Astrocyte of the hippocampus (primary cell): Measurements from ENCODE around the gene HTRA3.

Source experiments
- DNase-seq: peaks from one replicate; pipeline ENCODE4 v3.0.0; 2011; ENCODE audit warnings: low read depth, low spot score

HTRA3 gene

GRCh38 chr4:8247047-8247930 is 22.3 kb upstream of the HTRA3 start:
- no peak for DNase-seq

GRCh38 chr4:8248091-8248490 is 21.5 kb upstream of the HTRA3 start:
- DNase-seq: no peak

GRCh38 chr4:8250227-8250626 is 19.3 kb upstream of the HTRA3 start:
- no peak for DNase-seq

- DNase-seq: no peak
Observed at GRCh38 chr4:8250637-8251036, 18.9 kb upstream of the HTRA3 start.

GRCh38 chr4:8251110-8251883 is 18.3 kb upstream of the HTRA3 start:
- no peak for DNase-seq

GRCh38 chr4:8252301-8253173 is 17.0 kb upstream of the HTRA3 start:
- peak; percentile 37 for DNase-seq

GRCh38 chr4:8254076-8254475 is 15.5 kb upstream of the HTRA3 start:
- no peak for DNase-seq

- DNase-seq: peak; percentile 50
Observed at GRCh38 chr4:8255698-8256441, 13.7 kb upstream of the HTRA3 start.

GRCh38 chr4:8257854-8258253 is 11.7 kb upstream of the HTRA3 start:
- DNase-seq: no peak

GRCh38 chr4:8258552-8259212 is 10.9 kb upstream of the HTRA3 start:
- DNase-seq: no peak

GRCh38 chr4:8259743-8260430 is 9.7 kb upstream of the HTRA3 start:
- DNase-seq: no peak

- peak; percentile 36 for DNase-seq
Observed at GRCh38 chr4:8260656-8261111, 8.9 kb upstream of the HTRA3 start.

GRCh38 chr4:8261851-8262535 is 7.6 kb upstream of the HTRA3 start:
- DNase-seq: peak; percentile 71

- no peak for DNase-seq
Observed at GRCh38 chr4:8262637-8263322, 6.8 kb upstream of the HTRA3 start.

GRCh38 chr4:8263397-8263796 is 6.2 kb upstream of the HTRA3 start:
- no peak for DNase-seq

GRCh38 chr4:8264106-8264505 is 5.4 kb upstream of the HTRA3 start:
- DNase-seq: no peak

- DNase-seq: no peak
Observed at GRCh38 chr4:8265171-8265929, 4.2 kb upstream of the HTRA3 start.

GRCh38 chr4:8266088-8266487 is 3.5 kb upstream of the HTRA3 start:
- no peak for DNase-seq
